ENCODE data around the gene GPR137C. TPM values are rescaled to one million over a fixed set of nuclear protein-coding genes. Genes with fewer than 3 reads are reported as not detected.
A peak's percentile ranks its signal among the peaks of the same experiment; 100 is the strongest.

The GPR137C gene
- total RNA-seq, 1 experiment from 2014 or later, result 1.2 TPM

DNA sequence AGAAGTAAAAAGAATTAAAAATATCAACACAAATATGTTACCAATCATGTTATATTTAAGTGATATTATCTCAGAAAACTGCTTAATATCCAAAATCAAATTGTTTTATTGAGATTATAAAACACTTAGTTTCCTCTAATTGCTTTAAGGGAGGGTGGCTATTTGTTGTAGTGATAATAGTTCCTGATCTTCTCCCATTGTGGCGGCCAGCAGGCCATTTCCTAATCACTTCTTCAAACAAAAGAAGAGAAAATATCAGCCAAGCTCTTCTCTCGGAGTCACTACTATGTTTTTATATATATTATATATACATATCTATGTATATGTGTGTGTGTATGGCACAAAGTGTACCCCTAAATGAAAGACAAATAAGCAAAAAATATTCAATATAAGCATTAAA lies 111.2 kb downstream of the GPR137C start:
- Histone ChIP-seq H3K9me2 (ENCODE audit: insufficient read depth) (no peaks in the 10 kb centered on the region), H3K4me2 (no peak overlapping the region), H3K4me1 (replicated peaks; ENCODE audit: insufficient read depth) (no peaks in the 10 kb centered on the region), H3K36me3 (ENCODE audit: low read depth) (peaks cover 7% of the 10 kb centered on the region; the same call in 1 of the 2 replicates), H3K27ac (no peak overlapping the region), H4K20me1 (ENCODE audit: insufficient read depth) (no peaks in the 10 kb centered on the region), H3K9me3 (ENCODE audit: insufficient read depth, low read depth) (no peaks in the 10 kb centered on the region), H2AFZ (no peak overlapping the region), H3K4me3 (no peak overlapping the region), H3K79me2 (ENCODE audit: low read depth) (no peaks in the 10 kb centered on the region), H3K27me3 (ENCODE audit: insufficient read depth, low read depth) (no peaks in the 10 kb centered on the region), H3F3A (ENCODE audit: insufficient read depth, low read depth) (peaks cover 4% of the 10 kb centered on the region)
- intact Hi-C loops (cut with micrococcal nuclease; ENCODE audit: unreplicated experiment), result no loop called here
- TF ChIP-seq, protein P1, sequence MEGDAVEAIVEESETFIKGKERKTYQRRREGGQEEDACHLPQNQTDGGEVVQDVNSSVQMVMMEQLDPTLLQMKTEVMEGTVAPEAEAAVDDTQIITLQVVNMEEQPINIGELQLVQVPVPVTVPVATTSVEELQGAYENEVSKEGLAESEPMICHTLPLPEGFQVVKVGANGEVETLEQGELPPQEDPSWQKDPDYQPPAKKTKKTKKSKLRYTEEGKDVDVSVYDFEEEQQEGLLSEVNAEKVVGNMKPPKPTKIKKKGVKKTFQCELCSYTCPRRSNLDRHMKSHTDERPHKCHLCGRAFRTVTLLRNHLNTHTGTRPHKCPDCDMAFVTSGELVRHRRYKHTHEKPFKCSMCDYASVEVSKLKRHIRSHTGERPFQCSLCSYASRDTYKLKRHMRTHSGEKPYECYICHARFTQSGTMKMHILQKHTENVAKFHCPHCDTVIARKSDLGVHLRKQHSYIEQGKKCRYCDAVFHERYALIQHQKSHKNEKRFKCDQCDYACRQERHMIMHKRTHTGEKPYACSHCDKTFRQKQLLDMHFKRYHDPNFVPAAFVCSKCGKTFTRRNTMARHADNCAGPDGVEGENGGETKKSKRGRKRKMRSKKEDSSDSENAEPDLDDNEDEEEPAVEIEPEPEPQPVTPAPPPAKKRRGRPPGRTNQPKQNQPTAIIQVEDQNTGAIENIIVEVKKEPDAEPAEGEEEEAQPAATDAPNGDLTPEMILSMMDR (conservative IDR thresholded peaks at IDR 0.05), result no peak
- TF ChIP-seq EZH2 (IDR thresholded peaks at IDR 0.05; ENCODE audit: low read depth), result no peak
- BruUV-seq (replicated peaks), result no TSS peak
- CTCF ChIA-PET, result no interaction called here
- no peak for DNase-seq
- POLR2A ChIA-PET (ENCODE audit: unreplicated experiment), result no interaction called here

DNA sequence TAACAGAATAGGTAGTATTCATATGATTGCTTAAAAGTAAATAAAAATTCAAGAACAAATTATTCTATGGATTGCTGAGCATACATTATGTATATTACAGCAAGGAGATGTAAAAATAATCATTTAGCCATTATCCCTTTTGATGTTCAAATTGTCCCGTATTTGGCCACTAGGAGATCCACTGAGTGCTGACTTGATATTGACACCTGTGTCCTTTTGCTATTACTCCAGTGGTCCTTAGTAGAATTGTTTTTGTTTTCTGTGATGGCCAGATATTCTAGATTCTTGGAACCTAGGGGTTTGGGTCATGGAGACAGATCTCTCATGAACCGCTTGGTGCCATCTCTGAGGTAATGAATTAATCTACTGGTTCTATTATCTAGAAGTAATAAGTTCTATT lies 126.0 kb downstream of the GPR137C start:
- no peaks in the 10 kb centered on the region for H3F3A ChIP-seq (ENCODE audit: insufficient read depth, low read depth)
- H3K79me2 ChIP-seq (ENCODE audit: low read depth), result peaks cover 5% of the 10 kb centered on the region; the same call in 1 of the 2 replicates
- ChIA-PET POLR2A (ENCODE audit: unreplicated experiment) (no interaction called here), CTCF (no interaction called here)
- TF ChIP-seq EZH2 (IDR thresholded peaks at IDR 0.05; ENCODE audit: low read depth), result no peak
- TF ChIP-seq, protein P1 (conservative IDR thresholded peaks at IDR 0.05), result peak; percentile 54; the same call in 1 of the 2 replicates
- DNase-seq, result peak in 1 of 2 experiments; percentile 41
- H2AFZ ChIP-seq, result no peak overlapping the region
- H3K9me3 ChIP-seq (ENCODE audit: insufficient read depth, low read depth), result no peaks in the 10 kb centered on the region
- no peak overlapping the region for H3K4me3 ChIP-seq
- H3K27ac ChIP-seq, result no peak overlapping the region
- intact Hi-C loops (cut with micrococcal nuclease; ENCODE audit: unreplicated experiment), result no loop called here
- H4K20me1 ChIP-seq (ENCODE audit: insufficient read depth), result no peaks in the 10 kb centered on the region
- no peak overlapping the region for H3K4me2 ChIP-seq
- no peaks in the 10 kb centered on the region for H3K9me2 ChIP-seq (ENCODE audit: insufficient read depth)
- no peaks in the 10 kb centered on the region for H3K4me1 ChIP-seq (replicated peaks; ENCODE audit: insufficient read depth)
- no TSS peak for BruUV-seq (replicated peaks)
- peaks cover 18% of the 10 kb centered on the region; the same call in 1 of the 2 replicates for H3K36me3 ChIP-seq (ENCODE audit: low read depth)
- H3K27me3 ChIP-seq (ENCODE audit: insufficient read depth, low read depth), result no peaks in the 10 kb centered on the region

DNA sequence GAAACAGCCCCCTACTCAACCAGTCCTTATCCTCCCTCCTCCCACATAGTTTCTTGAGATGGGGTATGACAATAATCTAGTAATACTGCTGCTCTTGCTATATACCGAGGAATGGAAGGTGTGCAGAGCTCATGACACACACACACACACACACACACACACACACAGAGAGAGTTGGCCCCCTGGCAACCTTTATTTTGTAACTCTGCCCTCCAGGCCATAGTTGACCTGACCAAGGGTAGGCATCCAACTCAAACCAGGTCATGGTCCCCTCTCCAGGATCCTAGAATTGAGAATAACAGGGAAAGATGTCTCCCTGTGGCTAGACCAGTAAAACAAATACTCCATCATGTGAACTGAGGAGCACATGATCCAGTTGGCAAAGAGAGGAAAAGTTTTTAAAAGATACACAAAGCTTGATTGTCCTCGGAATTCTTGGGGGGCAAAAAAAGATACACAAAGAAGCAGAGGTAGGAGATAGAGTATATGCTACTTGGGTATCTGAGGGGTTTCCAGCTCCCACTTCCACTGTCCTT lies 131.4 kb downstream of the GPR137C start:
- no peaks in the 10 kb centered on the region for H3K9me3 ChIP-seq (ENCODE audit: insufficient read depth, low read depth)
- no peak overlapping the region for H3K4me2 ChIP-seq
- no peak for DNase-seq
- no peak overlapping the region for H3K4me3 ChIP-seq
- CTCF ChIA-PET, result no interaction called here
- no peaks in the 10 kb centered on the region for H3F3A ChIP-seq (ENCODE audit: insufficient read depth, low read depth)
- H3K4me1 ChIP-seq (replicated peaks; ENCODE audit: insufficient read depth), result no peaks in the 10 kb centered on the region
- H3K9me2 ChIP-seq (ENCODE audit: insufficient read depth), result no peaks in the 10 kb centered on the region
- peaks cover 59% of the 10 kb centered on the region for H3K79me2 ChIP-seq (ENCODE audit: low read depth)
- TF ChIP-seq, protein P1 (conservative IDR thresholded peaks at IDR 0.05), result no peak
- TF ChIP-seq EZH2 (IDR thresholded peaks at IDR 0.05; ENCODE audit: low read depth), result no peak
- peaks cover 3% of the 10 kb centered on the region; the same call in 1 of the 2 replicates for H4K20me1 ChIP-seq (ENCODE audit: insufficient read depth)
- intact Hi-C loops (cut with micrococcal nuclease; ENCODE audit: unreplicated experiment), result no loop called here
- H3K27me3 ChIP-seq (ENCODE audit: insufficient read depth, low read depth), result no peaks in the 10 kb centered on the region
- no peak overlapping the region for H3K27ac ChIP-seq
- H2AFZ ChIP-seq, result no peak overlapping the region
- BruUV-seq (replicated peaks), result no TSS peak
- H3K36me3 ChIP-seq (ENCODE audit: low read depth), result peaks cover 10% of the 10 kb centered on the region; the same call in 1 of the 2 replicates
- POLR2A ChIA-PET (ENCODE audit: unreplicated experiment), result interaction anchor here (0.6 kb wide), 1 partner anchor 46 kb away, joined by 4 read pairs; no protein-coding TSS in a partner anchor

Data from PC-9 (cell line).